Stimulated activated CD8-positive, alpha-beta memory T cell treated with anti-CD3 and anti-CD28 coated beads, Interleukin-12 subunit alpha, Interleukin-12 subunit beta, amount 100 ng/mL, for 1 hour (primary cell): Measurements from ENCODE around the gene DEFB124.
"Not testable (repeated sequence)": the region's sequence is repeated elsewhere in the genome, so short reads cannot be mapped to it uniquely, and the experiment has no call there.

Source experiments
- DNase-seq: peaks from one replicate; pipeline ENCODE4 v3.0.0-alpha.2; 2020; ENCODE audit warnings: low read depth

The DEFB124 gene

GRCh38 chr20:31488115-31488514 lies 13.2 kb upstream of the DEFB124 start:
- DNase-seq = no peak

DNA sequence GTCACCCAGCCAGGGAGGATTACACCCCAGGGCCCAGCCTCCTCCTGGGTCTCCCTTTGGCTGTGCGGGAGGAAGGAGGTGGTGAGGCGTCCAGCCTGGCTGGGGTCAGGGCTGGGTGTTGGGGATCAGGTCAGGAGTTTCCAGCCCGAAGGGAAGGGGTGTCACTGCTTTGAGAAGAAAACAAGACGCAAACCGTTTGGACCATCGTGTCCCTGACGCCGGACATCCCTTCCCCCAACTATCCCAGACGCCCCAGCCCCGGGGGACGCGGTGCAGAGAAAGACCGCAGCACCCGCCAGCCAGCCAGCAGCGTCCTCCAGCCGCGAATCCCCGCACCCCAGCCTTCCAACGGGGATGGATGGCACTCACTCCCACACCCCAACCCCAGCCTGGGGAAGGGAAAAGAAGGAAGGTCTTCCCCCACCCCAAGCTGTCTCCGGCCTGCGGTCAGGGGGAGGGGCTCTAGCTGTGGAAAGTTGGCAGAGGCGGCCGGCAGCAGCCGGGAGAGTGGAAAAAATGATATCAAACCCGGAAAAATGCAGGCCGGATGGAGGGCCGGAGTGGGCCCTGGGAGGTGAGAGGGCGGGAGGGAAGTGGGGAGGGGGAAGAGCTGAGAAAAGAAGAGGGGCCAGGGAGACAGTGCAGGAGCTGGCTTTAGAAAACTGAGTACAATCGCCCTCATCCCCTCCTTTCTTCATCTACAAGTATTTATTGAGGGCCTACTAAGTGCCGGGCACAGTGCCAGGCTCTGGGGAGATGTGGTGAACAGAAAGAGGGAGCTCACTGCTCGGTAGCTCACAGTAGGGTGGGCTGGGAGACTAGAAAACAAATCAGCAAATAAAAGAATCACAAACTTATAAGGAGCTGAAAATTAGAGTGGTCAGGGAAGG lies 10.8 kb upstream of the DEFB124 start:
- no peak for DNase-seq

DNA sequence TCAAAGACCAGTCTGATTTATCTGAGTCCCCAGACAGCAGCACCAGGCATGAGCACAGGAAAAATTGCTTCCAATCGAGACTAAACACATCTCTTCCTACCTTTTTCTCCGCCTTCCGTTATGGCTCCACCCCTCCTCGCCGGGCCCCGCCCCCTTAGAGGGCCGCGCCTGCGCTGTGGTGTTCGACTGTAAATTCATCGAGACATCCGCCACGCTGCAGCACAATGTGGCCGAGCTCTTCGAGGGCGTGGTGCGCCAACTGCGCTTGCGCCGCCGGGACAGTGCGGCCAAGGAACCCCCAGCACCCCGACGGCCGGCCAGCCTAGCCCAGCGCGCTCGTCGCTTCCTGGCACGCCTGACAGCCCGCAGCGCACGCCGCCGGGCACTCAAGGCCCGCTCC lies 9.1 kb upstream of the DEFB124 start:
- no peak for DNase-seq

GRCh38 chr20:31476643-31477215 lies 1.8 kb upstream of the DEFB124 start:
- DNase-seq = no peak

GRCh38 chr20:31476294-31476585 lies 1.3 kb upstream of the DEFB124 start:
- no peak for DNase-seq

DNA sequence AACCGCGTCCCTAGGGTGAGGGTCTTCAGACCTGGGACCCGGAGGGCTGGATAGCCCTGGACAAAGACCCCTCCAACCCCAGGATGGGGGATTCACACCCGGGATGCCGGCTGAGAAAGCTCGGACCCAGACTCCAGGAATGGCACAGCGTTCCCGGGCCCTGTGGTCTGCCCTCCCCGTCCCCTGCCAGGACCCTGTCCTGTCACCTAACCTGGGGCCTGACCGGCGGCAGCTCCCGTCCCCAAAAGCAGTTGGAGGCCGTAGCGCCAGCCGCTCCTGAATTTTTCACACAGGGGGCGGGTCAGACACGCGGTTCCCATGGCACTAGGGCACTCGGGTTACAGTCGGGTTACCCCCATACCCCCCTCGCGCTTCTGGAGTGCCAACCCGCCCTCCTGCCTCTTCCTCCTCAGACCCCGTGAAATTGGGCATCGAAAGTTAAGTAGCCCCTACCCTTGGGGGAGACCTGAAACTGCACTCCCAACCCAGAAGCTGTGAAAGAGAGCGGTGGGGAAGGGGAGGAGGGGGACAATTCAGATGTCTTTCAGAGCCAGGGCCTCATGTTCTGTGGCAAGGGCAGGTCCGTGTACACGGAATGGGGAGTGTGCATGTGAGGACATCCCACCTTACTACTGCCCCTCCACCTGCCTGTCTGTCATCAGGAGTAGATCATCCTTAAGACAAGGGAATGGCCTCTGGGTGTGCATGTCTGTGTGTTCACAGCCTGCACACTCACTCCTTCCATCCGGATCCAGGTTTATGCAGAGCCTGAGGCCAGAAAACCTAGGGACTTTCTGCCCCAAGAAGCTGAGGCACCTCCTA lies 756 bp upstream of the DEFB124 start:
- DNase-seq = no peak

DNA sequence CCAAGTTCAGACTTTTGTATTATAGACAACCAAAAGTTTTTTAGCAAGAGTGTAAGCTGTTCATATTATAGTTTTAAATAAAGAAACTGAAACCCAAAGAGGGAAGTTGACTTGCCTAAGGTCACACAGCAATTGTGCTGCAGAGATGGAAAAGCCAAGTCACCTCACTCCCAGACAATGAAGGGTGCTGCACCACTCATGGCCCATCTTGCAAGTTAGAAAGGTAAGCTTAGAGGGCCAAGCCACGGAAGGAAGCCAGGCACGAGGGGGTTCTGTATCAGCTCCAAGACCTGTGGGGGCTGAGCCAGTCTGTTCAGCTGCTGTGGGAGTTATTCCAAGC lies 860 bp downstream of the DEFB124 start:
- DNase-seq = no peak

GRCh38 chr20:31473331-31474096 lies 1.4 kb downstream of the DEFB124 start:
- DNase-seq = no peak

DNA sequence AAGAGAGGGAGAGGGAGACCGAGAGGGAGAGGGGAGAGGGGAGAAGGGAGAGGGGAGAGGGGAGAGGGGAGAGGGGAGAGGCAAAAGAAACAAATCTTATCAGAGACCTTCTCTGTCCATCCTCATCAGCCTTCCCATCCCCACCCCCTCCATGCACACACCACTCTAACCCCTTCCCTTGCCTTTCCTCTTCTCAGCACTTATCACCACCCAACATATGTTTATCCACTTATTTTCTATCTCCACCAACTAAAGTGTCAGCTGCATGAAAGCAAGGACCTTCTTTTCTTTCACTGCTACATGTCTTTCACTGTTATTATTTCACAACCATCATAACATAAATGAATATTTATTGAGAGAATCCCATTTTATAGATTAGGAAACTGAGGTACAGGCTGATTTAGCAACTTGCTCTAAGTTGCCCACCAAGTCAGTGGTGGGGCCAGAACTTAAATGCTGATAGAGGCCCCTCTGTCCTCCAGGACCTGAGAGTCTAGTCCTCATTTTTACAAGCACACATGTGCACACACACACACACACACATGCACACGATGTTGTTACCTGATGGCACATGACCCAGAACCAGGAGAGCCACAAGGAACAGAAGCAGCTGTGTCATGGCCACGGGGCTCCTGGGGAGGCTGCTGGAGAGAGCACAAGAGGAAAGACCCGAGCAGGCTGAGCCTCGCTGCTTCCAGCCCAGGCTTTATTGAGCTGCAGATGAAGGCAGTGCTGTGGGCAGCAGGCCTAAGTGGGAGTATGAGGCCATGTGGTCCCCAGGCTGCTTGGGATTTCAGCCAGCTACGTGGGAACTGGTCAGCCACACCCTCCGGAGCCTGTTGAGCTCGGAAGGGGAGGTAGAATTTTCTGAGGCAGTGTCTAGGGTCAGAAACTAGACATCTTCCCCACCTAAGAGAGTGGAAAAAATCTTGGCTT lies 2.3 kb downstream of the DEFB124 start:
- DNase-seq = no peak

GRCh38 chr20:31470946-31471345 lies 4.0 kb downstream of the DEFB124 start:
- not testable (repeated sequence) for DNase-seq

GRCh38 chr20:31454361-31454760 lies 20.6 kb downstream of the DEFB124 start:
- DNase-seq = no peak

DNA sequence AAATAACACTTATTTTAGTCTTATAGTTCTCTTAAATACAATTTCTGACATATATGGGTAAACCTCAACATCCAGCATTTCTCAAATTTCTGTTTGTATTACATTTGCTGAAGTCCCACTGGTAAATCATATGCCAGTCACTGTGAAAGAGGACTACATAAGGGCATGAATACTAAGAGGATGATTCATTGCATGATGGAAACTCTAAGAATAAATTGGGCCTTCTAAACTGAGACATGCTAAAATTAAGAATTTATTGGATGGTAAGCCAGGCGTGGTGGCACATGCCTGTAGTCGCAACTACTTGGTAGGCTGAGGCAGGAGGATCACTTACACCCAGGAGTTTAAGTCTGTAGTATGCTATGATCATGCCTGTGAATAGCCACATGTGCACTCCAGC lies 22.4 kb downstream of the DEFB124 start:
- no peak for DNase-seq

DNA sequence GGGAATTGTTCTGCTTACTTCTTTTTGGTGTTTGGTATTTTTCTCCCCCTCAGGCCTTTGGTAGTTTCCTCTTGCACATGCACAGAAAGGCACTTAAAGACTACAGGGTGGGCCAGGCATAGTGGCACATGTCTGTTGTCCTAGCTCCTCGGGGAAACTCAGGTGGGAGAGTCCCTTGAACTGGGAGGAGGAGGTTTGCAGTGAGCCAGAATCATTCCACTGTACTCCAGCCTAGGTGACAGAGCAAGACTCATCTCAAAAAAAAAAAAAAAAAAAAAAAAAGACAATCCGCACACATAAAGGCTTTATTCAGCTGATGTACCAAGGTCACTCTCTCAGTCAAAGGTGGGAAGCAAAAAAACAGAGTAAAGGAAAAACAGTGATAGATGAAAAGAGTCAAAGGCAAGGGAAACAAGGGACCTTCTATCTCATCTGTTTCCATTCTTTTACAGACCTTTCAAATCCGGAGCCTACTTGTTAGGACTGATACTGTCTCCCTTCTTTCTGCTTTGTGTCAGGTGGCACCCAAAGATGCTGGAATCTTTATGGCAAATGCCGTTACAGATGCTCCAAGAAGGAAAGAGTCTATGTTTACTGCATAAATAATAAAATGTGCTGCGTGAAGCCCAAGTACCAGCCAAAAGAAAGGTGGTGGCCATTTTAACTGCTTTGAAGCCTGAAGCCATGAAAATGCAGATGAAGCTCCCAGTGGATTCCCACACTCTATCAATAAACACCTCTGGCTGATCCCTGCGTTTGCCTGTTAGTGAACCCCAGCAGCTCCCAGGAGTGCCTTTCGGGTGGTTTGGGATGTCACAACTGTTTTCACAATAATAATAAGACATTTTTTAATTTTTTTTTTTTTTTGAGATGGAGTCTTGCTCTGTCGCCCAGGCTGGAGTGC lies 25.2 kb downstream of the DEFB124 start:
- DNase-seq = no peak

GRCh38 chr20:31446084-31446819 lies 28.7 kb downstream of the DEFB124 start:
- DNase-seq = no peak

- no peak for DNase-seq
These were observed 34.8 kb downstream of the DEFB124 start, which contains the start of gene DEFB123 for GRCh38 chr20:31440012-31440659. DEFB123 (plus strand) TSS chr20:31440632; CDS start chr20:31440699, 67 bp downstream.

- DNase-seq = no peak
These were observed 44.3 kb downstream of the DEFB124 start for GRCh38 chr20:31430568-31431115.

DNA sequence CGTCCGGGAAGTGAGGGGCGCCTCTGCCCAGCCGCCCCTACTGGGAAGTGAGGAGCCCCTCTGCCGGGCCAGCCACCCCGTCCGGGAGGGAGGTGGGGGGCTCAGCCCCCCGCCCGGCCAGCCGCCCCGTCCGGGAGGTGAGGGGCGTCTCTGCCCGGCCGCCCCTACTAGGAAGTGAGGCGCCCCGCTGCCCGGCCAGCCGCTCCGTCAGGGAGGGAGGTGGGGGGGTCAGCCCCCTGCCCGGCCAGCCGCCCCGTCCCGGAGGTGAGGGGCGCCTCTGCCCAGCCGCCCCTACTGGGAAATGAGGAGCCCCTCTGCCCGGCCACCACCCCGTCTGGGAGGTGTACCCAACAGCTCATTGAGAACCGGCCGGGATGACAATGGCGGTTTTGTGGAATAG lies 47.4 kb downstream of the DEFB124 start:
- not testable (repeated sequence) for DNase-seq

DNA sequence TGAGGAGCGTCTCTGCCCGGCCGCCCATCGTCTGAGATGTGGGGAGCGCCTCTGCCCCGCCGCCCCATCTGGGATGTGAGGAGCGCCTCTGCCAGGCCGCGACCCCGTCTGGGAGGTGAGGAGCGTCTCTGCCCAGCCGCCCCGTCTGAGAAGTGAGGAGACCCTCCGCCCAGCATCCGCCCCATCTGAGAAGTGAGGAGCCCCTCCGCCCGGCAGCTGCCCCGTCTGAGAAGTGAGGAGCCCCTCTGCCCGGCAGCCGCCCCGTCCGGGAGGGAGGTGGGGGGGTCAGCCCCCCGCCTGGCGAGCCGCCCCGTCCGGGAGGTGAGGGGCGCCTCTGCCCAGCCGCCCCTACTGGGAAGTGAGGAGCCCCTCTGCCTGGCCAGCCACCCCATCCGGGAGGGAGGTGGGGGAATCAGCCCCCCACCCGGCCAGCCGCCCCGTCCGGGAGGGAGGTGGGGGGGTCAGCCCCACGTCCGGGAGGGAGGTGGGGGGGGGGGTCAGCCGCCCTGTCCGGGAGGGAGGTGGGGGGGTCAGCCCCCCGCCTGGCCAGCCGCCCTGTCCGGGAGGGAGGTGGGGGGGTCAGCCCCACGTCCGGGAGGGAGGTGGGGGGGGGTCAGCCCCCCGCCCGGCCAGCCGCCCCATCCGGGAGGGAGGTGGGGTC lies 47.9 kb downstream of the DEFB124 start:
- not testable (repeated sequence) for DNase-seq
